Left lobe of liver (tissue), 2 donors: Measurements from ENCODE around the gene SNX15. TPM values are rescaled to one million over a fixed set of nuclear protein-coding genes. Genes with fewer than 3 reads are reported as not detected.

Source experiments
- ATAC-seq: fragments of 200-7000 bp; cut with Tn5 transposase; one replicate; pipeline ENCODE4 v1.9.1; 2020; ENCODE audit warnings: mild to moderate bottlenecking, moderate library complexity
- DNase-seq: peaks from one replicate; pipeline ENCODE4 v3.0.0-alpha.2; 2020; ENCODE audit warnings: low spot score
- total RNA-seq: library from RNA; stranded (reverse); gene quantifications from one replicate; pipeline ENCODE4 v1.2.1, GENCODE V29; 2021
- donor health status: DM: no; HTN: no; CAD: no; lungs with moderate emphysema.
- donor health status: DM: no; HTN: yes; CAD: no.

The SNX15 gene
- total RNA-seq, 1 donor from 2014 or later, result 8.8 TPM

DNA sequence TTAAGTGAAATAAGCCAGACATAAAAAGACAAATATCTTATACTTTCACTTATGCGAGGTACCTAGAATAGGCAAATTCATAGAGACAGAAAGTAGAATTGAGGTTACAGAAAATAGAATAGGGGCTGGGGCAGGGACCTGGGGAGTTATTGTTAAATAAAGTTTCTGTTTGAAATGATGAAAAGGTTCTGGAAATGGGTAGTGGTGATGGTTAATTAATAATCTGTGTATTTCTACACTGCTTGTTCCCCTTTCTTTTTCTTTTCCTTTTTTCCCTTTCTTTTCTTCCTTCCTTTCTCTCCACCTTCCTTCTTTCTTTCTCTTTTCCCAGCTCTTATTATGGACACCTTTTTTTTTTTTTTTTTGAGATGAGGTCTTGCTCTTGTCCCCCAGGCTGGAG lies 28.3 kb downstream of the SNX15 start:
- ATAC-seq (no peak), DNase-seq (no peak)

DNA sequence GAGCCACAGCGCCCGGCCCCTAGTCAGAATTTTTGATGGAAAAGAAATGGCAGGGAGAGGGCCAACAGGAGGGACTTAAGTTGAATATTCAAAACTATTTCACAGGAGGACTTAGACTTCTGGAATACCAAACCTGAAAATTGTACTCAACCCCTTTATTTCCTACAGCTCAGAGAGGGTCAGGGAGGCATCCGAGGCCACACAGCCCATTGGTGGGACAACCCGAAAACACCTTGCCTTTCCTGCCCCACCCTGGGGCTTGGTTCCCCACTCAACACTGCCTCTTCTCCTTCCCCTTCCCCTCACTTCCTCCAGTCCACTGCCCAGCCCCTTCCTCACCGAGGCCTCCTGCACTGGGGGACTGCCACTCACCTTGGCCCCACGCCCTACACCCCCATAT lies 29.8 kb downstream of the SNX15 start:
- DNase-seq, result no peak
- ATAC-seq, result no peak

DNA sequence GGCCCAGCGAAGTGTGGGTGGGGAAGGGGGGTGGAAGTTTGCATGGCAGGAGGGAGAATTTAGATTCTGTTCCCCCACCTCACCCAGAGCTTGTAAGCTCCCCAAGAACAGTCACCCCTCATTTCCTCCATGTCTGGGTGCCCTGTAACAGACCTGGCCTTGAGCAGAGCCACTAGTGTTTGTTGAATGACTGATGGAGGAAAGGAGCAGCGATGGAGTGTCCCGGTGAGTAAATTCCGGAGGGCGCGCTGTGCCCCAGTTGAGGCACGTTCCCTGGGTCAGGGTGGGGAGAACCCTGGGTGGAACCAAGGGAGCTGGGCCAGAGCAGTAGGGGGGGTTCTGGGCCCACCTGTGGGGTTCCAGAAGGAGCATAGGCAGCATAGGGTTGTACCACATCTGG lies 30.3 kb downstream of the SNX15 start:
- ATAC-seq, result no peak

DNA sequence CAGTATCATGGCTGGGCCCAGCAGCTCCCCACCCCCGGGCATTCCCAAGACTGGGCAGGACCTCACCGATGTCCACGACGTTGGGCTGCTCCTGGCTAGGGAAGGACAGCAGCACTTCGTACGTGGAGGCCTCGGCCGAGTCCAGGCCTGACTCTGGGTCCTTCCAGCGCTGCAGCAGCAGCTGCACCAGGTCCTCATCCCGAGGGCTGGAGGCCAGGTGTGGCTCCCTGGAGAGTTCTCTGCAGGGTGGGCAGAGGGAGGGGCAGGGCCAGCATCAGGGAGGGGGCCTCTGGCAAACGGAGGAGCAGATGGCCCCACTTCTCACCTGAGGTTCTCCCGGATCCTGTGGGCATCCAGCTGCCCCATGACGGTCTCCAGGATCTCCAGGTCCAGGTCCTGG lies 30.8 kb downstream of the SNX15 start:
- no peak for DNase-seq
- ATAC-seq, result no peak

More for the DNA sequence above, 30.3 kb downstream of the SNX15 start:
- no peak for DNase-seq

DNA sequence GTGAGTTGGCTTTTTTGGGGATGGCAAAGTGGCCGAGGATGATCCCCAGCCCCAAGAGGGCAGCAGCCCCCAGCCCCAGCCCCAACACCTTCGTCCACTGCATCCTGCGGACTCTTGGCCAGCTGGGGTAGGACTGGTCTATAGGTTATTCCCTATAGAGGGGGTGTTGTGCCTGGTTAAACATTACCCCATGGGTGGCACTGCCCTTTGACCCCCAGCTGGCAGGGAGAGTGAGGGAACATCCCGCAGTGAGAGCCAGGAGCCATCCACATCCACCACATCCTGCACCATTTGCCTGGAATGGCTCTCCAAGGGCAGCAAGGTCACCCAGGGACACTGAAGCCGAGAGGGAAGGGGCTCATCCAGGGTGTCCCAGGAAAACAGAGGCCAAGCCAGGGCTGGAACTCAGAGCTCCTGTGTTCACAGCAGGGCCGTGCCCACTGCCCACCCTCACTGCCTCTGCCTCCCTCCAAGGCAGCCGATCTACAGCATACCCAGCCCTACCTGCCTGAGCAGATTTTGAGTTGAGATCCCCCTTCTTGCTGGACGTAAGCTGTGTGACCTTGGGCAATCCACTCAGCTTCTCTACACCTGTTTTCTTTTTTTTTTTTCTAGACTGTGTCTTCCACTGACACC lies 31.3 kb downstream of the SNX15 start, which contains the start of gene NAALADL1:
Gene NAALADL1, minus strand, starts transcription at position 135 of the 636 bp plus-strand sequence. Its CDS starts 32 bp downstream, at position 103.
- no peak for DNase-seq
- ATAC-seq, result peak; percentile 43

DNA sequence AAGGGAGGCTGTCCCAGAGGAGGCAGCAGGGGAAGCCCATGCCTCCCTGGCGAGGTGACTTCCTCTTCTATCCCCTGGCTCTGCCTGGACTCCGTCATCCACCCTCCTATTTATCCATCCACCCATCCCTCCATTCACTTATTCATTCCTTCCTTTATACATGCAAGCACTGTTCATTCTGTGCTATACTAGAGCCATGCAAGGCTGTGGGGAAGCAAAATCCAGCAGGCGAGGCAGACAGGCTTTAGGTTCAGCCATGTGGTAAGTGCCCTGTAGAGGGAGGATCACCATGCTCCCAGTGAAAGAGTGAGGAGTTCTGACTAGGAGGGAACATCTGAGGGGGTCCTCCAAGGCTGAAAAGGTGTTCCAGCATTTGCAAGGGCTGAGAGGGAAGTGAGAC lies 32.3 kb downstream of the SNX15 start:
- no peak for DNase-seq
- ATAC-seq, result no peak

DNA sequence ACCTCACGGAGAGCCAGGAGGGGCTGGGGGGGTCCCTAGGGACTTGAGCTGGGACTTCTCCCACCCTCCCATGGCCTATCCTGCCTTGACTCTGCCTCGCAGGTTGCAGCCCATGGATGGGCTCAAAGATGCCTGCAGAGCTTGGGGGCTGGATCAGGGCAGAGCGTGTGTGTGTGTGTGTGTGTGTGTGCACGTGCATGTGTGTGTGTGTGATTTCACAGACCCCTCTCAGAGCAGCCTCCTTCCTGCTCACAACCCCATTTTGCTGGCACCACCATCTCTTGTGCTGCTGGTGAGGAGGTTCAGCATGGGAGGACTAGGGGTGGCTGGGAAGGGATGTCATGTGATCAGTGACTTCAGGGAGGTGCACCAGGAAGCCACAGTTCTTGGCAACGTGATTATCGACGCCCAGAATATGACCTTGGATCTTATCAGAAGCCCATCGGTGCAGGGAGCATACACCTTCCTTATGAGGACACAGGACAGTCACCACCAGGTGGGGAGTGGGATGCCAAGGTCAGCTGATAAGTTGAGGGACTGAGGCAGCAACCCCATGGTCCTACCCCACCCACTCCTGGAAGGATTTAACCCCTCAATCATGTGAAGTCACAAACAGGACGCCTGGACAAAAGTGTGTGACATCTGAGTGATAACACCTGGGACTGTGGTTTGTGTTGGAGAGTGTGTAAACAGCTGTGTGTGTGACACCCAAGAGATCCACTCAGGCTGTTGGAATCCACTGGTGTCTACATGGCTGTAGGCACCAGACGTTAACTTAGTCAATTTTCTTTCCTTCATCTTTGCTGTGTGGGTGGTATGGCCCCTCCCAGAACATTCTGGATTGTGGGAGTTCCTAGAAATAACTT lies 33.0 kb downstream of the SNX15 start:
- ATAC-seq (no peak), DNase-seq (no peak)

DNA sequence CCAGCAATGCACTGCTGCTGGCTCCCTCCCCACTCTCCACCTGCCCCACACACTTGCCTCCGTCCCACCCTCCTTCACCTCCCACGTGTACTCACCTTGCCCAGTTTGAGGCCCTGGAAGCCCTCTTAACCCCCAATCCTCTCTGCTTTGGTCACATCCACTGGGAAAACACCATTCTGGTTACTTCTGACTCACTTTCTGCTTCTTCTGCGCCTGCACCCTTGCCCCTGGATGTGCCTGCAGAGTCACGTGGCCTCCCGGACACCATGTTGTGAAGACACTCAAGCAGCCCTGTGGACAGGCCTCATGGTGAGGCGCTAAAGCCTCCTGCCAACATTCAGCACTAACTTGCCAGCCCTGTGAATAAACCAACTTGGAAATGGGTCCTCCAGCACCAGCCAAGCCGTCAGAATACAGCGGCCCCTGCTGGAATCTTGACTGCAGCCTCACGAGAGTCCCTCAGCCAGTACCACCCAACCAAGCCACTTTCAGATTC lies 33.7 kb downstream of the SNX15 start:
- DNase-seq (no peak), ATAC-seq (no peak)

DNA sequence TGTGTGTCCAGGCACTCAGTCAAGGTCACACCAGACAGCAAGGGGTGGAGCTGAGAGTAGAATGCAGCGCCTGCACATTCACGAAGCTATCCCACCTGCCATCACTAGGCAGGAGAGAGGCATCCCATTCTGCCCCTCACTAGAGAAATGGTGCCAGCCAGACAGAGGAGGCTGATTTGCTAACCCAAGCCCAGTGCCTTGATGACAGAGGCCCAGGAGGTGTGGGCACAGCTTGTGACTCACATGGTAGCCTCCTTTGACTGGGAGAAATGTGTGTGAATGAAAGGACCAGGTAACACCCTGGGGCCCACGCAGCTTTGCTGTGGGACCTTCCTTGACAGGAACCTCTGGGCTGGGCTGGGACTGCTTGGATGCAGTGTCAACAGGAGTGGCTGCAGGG lies 36.3 kb downstream of the SNX15 start:
- ATAC-seq (no peak), DNase-seq (no peak)

DNA sequence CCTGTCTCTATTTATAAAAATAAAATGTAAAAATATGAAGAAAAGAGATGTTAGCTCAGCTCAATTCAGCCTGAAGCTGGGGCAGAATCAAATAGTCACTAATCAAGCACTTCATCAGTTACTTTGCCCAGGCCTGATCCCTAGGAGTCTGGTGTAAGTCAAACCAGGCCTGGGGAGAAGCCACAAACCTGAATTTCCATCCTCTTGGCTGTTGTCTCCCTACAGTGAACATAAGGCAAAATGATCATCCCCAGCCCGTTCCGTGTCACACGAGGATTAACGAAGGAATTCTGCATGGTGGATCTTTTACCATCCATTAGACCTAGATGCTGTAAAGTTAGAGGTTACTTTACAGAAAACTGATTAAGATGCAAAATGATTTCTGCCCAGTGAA lies 37.6 kb downstream of the SNX15 start:
- DNase-seq (no peak), ATAC-seq (no peak)

DNA sequence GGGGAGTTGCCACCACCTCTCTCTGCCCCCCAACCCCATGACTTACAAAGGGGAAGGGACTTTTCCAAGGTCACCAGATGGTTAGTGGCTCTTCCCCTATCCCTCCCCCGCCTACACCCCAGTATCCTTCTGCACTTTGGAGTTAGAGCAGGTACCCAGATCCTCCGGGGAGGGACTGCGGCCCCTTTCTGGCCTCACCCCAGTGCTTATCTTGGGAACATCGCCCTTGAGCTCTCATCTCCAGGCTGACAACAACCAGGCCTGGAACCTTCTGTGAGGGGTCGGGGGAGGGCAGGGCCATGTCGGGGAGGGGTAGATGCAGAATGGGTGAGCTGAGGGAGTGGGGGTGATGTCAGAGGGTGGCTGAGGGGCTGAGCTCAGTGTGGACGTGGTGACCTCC lies 38.6 kb downstream of the SNX15 start:
- no peak for DNase-seq
- ATAC-seq, result no peak

DNA sequence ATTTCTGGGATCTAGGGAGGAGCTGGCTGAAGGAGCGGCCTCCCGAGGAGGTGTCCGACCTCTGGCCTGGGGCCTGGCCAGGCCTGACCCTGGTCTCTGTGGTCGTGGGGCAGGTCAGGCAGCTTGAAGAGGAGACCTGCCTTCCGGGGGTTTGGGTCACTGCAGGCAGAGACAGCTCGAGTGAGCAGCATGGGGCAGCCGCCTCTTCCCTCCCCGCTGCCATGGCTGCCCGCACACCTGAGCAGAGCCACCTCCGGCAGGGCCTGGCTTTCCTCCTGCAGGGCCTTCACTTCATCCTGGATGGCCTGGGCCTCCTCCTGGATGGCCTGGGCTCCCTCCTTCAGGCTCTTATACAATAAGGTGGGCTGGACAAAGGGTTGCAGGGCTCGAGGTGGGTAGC lies 39.1 kb downstream of the SNX15 start:
- no peak for ATAC-seq
- no peak for DNase-seq

DNA sequence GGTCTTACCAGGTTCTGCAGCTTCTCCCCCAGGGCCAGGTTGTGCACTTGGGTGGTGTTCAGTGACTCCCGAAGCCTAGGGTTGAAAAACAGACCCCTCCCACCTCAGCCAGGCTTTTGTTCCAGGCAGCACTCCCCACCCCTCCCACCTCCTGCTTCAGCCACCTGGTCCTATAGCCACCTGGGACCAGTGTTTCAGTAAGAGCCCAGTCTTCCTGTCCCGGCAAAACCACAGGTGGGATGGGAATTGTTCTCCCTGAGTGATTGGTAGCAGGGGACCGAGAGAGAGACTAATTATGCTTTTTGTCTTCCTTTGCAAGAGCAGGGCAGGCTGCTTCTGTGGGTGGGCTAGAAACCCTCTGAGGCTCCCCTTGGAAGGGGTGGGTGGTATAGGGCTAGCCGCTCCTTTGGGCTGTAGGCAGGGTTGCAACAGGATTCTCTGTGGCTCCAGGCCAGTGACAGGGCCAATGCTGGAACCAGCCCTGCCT lies 39.6 kb downstream of the SNX15 start:
- ATAC-seq (no peak), DNase-seq (no peak)

DNA sequence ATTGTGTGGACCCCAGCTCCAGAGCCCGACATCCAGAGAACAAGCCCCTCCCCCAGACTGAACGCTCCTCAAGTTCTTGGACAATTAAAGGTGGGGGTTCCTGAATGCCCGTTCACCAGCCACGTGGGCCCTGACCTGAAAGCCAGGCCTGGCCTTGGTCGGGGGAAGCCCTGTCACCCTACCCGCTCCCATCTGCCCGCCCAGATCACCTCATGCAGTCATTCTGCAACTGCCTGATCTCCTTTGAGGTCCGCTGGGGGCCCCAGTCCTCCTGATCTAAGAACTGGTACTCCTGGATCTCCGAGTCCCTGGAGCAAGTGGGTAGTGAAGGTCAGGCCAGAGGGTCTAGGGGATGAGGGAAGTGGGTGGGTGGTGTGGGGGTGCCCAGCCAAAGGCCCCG lies 40.2 kb downstream of the SNX15 start:
- no peak for DNase-seq
- no peak for ATAC-seq

DNA sequence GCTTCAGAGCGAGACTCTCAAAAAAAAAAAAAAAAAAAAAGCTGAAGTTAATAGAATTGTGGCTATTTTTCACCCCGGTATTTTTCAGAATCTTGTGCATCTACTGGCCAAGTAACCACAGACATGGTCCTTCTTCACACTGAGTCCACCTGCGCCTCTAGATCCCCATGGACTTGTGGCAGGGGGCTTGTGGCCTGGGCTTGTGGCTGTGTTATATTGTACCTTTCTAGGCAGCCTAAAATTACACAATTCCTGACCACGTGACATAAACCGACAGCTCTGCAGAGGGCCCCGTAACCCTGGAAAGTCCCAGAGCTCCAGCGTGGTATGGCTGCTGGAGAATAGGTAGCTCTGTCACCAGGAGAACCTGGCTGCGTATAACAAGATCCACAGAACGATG lies 42.0 kb downstream of the SNX15 start:
- no peak for ATAC-seq
- no peak for DNase-seq

DNA sequence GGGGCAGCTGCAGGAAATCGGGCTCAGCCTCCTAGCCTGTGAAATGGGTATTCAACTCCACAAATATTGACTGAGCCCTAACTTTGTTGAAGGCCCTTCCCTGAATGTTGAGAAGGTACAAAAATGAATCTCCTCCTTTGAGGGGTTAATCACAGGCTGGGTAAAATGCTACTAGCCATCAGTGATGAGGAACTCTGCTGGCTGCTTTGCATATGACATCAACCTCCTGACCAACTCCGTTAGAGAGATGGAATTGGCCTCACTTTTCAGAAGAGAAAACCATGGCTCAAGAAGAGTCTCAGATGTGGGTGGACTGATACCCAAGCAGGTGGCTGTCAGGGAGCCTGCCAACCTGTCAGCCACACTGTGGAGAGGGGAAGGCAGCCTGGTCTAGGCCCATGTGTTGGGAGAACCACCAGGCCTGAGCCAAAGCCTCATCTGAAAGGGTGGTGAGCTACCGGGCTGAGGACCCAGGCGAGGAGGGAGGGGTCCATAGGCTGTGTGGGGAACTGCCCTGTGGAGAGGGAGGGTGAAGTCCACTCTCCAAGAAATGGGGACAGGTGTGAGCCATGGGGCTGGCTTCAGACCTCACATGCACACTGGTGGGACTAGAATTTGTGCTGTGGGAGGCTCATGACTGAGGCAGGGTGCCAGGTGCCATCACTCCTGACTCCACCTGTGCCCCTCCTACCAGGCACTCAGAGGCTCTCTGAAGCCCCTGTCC lies 44.8 kb downstream of the SNX15 start:
- ATAC-seq, result no peak
- DNase-seq, result no peak

DNA sequence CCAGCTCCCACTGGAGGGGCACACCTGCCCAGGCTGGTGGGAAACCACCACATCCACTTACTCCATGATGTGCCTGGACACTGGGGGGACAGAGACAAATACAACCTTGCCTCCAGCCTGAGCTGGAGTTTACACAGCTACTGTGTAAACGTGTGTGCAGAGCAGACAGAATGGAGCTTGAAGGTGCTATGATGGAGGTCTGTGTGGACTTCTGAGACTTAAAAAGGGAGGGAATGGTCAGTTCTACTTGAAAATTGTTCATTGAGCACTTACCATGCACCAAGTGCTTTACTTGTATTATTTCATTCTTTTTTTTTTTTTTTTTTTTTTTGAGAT lies 45.4 kb downstream of the SNX15 start:
- DNase-seq, result no peak

DNA sequence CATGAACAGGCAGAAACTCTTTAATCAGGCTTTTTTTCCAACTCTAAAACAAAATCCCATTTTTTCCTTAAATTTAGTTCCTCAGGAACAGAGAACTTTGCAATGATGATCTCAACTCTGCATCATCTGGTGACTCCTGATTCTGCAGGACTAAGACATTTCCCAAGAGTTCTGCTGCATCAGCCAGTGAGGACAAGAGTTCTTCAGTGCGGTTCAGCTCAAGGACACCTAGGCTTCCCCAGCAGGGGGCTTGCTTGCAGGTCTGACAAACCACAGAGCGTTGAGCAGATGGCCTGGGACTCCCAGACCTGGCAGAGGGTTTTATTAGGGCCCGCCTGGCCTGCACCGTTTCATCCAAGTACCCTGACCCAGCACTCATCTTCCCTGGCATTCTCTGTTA lies 50.2 kb downstream of the SNX15 start:
- DNase-seq (no peak), ATAC-seq (no peak)

More for the DNA sequence above, 45.4 kb downstream of the SNX15 start:
- no peak for ATAC-seq

DNA sequence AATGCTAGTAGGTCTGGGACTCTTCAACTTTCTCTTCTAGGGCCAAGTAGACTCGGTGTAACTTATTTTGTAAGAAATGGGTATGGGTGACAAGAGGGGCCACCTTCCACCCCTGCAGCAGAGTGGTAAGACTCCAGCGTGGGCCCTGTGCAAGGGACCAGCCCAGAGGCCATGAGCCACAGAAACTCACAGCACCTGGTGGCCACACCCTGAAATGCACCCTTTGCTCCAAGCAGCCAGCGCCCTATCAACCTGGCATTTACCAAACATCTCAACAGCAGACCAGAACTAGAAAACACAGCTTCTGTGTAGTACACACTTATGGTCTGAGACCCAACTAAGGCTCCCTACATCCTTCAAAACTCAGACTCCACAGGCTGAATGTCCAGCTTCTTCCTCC lies 50.9 kb downstream of the SNX15 start:
- ATAC-seq (peak; percentile 97), DNase-seq (peak; percentile 67)

DNA sequence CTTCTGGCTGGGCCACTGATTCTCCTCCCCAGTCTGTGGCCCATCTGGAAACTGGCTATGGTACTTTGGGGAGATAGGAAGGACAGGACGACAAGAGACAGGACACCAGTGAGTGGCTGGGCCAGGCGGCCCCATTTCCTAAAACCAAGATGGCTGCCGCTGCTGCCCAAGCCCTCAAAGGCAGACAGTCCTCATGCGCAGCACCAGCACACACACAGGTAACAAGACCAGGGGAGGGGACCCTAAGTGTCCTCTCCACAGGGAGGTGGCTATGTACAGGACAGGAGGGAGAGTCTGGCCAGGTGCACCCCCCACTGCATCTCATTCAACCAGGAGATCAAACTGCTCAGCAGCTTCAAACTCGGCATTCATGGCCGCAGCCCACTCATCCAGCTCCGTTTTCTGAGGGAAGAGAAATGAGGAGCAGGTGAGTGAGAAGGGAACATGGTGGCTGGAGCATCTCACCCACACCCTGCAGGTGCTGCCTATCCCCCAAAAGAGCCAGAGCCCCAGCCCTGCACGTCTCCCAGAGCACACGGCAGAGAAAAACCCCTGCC lies 51.6 kb downstream of the SNX15 start:
- no peak for ATAC-seq
- DNase-seq, result no peak

DNA sequence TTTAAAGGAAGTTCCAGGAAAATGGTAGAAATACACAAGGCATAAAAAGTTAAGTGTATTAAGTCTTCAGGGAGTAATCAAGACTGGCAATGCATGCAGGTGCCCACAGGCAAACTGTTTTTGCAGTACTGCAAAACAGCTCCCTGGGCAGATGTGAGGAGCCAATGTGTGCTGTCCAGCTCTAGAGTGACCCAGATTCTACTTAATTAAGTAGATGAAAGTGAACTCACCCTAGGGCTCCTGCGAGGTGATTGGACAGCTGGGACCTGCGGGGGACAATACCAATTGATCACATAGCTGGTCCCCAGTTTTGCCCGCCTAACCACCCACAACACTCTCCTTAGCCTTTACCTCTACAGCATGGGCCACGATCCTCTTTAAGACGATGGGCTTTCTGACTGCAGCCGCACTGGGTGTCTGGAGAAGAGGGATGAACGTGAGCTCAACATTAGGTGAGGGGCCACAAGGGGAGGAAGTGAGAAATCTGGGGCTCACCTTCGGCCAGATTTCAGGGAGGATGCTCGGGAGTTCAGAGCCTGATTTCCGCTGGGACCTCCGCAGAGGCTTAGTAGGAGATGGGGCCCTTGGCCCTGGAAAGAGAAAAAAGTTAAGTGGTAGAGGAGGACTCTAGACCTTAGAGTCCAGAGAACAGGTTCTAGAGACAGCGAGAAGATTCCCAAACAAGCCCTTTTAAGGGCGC lies 56.0 kb downstream of the SNX15 start:
- no peak for ATAC-seq
- no peak for DNase-seq
